ENCODE data around the gene FLAD1.

Gene FLAD1

DNA sequence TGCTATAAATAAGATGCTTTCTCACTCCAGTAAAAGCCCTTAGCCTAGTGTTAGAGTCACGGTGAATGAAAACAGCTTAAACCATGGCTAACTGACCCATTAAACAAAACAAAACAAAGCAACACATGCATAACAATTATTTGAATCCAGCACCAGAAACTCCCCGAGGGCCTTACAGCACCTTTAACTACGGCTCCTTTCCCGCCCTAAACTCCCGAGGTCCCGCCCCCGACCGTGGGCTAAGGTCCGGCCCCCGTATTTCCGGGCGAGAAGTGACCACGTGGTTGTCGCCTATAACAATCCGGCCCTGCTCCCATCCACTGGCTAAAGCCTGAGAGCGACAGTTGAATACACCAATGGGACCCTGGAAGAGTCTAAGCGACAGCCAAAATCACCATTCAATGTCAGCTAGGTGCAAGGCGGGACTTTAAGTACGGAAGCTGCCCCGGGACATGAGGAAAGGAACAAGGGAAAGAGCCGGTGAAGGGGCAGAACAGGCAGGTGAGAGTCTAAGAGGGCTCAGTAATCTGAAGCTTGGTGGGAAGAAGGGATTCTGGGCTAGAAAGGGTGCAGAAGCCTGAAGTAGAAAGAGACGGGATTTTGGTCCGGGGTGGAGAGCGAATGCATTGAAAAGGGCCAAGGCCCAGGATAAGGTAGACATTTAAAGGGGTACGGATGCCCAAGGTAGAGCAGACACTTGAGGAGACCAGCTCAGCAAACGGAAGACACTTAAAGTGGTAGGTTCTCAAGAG lies at the start of gene FLAD1:
Gene FLAD1, plus strand, starts transcription at position 448 of the 752 bp plus-strand sequence. CDS start 351 bp downstream, outside the sequence.
- peak; percentile 100 for DNase-seq (ENCODE audit: low read depth, low spot score)

DNA sequence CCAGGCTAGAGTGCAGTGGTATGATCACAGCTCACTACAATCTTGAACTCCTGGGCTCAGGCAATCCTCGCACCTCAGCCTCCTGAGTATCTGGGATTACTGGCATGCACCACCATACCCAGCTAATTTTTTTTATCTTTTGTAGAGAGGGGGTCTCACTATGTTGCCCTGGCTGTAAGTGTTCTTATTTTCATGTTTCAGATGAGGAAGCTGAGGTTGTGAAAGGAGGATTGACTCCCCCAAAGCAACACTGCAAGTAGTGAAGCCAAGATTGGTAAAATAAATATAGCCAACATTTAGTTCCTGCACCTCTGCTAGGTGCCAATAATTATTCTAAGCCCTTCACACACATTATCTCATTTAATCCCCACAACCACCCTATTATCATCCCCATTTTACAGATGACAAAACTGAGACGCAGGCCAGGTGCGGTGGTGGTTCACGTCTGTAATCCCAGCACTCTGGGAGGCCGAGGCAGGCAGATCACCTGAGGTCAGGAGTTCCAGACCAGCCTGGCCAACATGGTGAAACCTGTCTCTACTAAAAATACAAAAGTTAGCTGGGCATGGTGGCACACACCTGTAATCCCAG lies 48.7 kb upstream of the FLAD1 start:
- no peak for DNase-seq (ENCODE audit: low read depth, low spot score)

DNA sequence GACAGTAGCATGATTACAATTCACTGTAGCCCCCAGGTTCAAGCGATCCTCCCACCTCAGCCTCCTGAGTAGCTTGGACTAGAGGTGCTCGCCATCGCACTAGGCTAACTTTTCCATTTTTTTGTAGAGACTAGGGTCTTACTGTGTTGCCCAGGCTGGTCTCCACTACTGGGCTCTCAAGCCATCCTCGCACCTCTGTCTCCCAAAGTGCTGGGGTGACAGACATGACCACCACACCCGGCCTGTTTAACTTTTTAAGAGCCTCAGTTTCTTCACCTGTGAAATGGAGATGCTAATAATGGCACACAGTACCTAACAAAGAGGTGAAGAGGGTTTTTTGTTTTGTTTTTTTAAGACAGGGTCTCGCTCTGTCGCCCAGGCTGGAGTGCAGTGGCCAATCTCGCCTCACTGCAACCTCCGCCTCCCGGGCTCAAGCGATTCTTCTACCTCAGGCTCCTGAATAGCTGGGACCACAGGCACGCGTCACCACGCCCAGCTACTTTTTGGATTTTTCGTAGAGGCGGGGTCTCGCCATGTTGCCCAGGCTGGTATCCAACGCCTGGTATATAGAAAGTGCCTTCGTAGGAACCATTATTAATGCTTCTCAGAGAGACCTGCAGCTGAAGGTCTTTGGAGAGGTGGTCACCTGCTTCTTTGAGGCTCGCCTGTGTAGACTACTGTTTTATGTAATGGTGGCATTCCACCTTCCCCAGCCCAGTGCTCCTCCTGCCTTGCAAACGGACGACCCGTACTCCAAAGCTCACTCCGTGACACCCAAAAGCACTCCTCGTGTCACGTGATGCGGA lies 47.2 kb upstream of the FLAD1 start:
- DNase-seq (ENCODE audit: low read depth, low spot score): no peak

DNA sequence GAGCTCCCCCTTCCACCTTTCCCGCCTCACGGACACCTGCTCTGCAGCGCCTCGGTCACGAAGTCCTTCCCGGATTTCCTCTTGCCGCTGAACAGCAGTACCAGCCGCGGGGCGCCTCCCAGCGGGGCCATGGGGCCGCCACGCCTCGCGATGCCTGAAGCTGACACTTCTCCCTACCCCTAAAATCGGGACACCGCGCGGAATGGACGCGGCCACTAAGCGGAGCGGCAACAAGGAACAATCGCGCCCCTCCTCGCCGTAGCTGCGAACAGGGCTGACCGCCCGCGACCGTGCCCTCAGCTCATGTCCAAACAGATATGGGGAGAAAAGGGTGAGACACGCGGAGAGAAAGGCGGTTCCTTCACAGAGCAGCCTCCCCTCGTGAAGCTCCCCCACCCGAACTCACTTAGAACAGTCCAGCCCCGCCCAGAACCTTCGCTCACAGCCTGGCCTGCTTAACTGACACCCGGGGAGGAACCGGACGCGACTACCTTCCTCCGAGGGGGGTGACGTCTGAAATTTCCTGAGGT lies 46.5 kb upstream of the FLAD1 start, which contains the start of gene PMVK:
Gene PMVK, minus strand, starts transcription at position 165 of the 530 bp plus-strand sequence. Its CDS starts 34 bp downstream, at position 131.
- peak; percentile 85 for DNase-seq (ENCODE audit: low read depth, low spot score)

DNA sequence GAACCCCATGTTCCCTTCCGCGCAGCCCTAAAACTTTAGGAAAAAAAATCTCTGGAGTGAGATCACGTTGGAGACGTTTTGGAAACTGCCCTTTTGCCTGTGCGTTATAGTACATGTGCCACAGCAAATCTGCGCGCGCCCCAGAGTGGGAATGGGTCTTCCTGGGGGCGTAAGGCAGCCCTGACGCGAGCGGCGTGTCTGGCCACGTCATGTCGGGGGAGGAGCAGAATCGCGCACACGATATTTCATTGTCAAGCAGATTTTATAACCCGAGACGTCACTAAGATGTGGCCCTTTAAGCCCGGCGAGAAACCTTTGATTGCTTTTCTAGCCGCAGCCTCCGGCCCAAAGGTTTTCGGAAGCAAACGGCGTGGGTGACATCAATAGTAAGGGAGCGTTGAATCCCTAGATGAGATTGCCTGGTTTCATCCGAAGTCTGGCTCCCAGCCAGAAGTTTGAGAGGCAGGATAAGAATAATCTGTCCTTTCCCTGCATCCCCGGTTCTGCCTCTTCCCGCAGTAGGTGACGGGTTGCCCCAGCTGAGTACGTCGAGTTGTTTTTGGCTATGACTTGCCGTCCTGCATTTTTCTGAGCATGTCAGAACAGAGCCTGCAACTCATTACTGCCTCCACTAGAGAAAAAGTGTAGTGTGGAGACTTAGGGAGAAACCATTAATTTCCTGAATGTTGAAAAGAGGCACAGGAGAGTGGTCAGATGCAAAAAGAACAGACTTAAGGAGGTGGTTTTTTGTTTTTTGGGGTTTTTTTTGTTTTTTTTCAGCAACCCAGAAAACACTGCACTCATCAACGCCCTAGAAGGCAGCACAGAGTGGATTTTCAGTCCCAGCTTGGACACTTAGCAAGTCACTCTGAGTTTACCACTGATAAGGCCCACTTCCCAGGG lies 45.8 kb upstream of the FLAD1 start:
- DNase-seq (ENCODE audit: low read depth, low spot score): no peak

DNA sequence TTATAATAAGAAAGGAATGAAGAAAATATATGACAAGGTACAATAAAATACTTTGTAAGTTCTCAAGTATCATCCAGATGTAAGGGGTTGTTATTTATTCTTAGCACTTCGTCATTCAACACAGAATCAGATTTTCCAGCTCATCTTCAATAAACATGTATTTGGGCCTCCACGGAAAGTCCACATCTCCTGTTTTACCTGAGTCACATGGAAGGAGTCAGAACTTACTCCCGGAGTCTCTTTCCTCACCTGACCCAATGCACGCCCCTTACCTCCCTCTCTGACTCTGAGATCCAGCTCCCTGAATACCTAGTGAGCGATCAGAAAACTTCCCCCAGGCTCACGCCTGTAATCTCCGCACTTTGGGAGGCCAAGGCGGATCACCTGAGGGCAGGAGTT lies 45.2 kb upstream of the FLAD1 start:
- no peak for DNase-seq (ENCODE audit: low read depth, low spot score)

DNA sequence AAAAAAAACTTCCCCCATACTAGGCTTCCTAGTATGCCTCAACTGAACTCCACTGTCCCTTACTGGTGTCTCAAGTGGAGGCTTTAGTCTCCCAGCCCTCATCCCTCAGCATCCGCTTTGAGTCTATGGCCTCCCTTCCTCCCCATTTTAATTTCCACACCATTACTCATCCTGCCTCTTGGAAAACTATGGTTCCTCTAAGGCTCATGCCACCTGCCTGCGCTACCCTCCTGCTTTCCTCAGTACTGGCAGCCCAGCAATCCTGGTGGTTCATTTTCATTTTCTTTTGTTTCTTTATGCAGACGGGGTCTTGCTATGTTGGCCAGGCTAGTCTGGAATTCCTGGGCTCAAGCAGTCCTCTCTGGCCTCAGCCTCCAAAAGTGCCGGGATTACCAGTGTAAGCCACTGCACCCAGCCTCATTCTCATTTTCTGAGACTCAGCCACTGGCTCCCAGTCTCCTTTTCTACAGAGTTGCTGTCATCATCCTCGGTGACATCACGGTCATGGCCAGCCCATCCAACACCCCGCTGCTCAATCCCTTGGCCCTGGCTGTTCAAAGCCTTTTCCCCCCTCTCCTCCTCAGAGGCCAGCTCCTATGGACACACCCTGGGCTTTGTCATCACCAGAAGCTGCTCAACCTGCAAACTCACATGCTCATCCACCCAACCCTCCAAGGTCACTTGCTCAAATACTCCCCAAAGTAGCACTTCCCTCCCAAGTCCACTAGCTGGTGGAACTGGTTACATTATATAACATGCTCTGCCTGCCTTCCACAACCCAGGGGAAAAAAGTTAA lies 44.3 kb upstream of the FLAD1 start:
- DNase-seq (ENCODE audit: low read depth, low spot score): no peak

DNA sequence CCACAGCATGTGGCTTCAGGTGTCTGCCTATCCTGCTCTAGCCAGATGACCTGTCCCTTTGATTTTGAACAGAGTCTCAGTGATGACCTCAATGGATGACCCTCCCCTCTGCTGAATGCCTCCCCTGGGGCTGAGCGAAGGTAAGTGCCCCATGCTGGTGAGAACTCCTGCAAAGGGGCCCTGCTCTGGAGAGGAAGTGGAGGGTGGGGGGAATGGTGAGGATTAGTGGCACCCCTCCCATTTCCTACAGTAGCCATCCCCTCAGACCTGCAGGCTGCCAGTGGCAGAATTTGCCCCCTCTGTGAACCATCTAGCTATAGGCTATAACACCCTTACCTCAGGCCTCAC lies 43.0 kb upstream of the FLAD1 start:
- no peak for DNase-seq (ENCODE audit: low read depth, low spot score)

DNA sequence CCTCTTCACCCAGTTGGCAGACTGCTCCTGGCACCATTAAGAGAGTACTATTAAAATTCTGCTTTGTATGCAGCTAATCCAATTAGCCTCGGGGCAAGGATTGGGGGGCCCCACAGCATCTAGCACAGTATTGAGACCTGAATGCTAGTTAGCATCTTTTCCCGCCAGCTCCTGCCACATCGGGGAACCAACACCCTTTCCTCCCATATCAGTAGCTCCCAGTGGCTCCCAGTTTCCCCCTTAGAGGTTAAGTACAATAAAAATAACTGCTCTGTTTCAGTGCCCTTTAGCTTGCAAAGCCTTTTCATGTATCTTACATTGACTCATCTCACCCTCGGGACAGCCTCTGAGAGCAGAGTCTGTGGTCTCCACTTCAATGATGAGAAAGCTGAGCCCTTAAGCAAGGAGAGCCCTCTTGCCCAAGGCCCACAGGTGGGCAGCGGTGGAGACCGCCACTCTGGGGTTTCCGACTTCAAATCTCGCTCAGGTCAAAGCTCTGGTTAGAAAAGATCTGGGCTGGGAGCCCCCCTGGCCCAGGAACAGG lies 42.4 kb upstream of the FLAD1 start:
- no peak for DNase-seq (ENCODE audit: low read depth, low spot score)

DNA sequence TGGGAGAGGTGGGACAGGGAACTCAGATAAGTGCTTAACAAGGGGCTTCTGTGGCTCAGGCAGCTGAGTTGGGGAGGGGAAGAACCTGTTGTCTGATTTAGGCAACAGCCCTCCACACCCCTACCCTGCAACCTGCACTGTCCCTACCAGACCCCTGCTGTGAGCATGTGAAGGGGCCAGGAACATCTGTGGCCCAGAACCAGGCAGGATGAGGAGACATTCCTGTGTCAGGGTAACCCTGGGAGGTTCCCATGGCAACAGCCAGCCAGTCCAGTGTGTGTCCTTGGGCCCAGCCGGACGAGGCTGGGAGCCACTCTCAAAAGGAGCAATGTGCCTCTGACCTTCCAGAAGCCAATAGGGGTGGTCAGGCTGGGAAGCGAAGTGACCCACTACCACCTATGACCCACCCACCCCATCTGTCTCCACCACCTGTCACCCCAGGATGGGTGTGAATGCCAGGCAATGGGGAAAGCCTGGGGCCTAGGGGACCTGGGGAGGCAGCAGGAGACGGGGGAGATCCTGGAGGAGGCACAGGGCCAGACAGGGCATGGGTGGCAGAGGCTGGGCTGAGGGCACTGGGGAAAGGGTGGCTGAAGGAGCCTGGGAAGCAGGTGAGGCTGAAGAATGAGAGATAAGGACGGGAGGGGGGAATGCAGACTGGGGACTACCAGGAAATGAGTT lies 41.7 kb upstream of the FLAD1 start:
- no peak for DNase-seq (ENCODE audit: low read depth, low spot score)

DNA sequence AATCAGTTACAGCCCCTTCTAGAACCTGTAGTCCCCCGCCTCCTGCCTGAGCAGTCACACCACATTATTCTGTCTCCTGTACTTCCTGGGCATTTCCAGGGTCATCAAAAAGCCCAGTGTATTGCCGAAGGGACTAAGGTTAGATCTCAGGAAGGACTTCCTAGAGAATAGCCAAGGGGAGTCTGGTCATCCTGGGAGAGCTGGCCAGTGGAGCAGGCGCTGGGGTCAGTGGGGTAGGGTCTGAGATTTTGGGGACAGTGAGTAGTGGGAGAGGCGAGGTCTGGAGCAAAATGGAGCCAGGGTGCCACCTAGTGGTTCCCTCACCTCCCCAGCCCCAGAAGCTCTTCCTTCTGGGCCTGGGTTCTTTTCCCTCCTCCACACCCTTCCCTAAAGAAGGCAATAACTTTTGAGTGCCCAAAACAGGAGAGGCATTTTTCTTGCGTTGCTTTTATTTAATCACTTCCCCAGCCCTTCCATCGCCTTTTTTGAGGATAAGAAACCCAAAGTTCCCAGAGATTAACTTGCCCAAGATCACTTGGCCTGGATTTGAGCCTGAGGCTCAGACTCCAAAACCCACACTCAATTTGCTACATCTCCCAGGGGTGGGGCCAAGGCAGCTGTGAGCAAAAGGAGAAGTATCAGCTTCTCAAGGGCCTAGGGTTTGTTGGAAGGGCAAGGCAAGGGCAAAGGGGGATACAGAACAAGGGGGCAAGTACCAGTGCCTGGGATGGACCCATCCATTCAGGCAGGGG lies 39.3 kb upstream of the FLAD1 start:
- no peak for DNase-seq (ENCODE audit: low read depth, low spot score)

DNA sequence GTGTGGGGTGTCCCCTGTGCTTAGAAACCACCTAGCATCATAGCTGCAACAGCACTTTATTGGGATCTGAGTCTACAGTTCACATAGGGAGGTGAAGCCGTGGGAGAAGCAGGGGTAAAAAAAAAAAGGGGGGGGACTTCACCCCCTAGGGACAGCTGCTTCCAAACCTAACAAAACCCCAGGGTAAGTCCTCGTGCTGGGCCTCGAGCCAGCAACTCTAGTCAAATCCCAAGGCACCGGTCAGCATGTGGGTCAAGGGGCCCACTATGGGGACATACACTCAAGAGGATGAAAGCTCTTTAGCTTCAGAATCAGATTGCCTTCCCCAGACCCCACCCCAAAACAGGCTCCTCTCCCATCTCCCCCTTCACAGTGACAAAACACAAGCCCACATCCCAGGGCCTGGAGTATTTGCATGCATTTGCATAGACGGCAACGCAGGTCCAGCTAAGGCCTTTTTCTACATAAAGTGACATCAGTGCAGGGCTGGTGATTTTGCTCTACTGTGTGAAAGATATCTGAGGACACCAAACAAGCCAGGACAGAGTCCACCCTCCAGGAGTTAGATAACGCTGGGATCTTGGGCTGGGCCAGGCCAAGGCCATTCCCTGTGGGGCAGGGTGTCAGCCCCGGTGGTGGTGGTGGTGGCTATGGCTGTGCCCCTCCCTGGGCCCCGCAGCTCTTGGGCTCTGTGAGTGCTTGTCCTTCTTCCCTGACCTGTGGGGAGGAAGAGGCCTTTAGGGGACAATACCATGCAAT lies 38.6 kb upstream of the FLAD1 start:
- DNase-seq (ENCODE audit: low read depth, low spot score): no peak

DNA sequence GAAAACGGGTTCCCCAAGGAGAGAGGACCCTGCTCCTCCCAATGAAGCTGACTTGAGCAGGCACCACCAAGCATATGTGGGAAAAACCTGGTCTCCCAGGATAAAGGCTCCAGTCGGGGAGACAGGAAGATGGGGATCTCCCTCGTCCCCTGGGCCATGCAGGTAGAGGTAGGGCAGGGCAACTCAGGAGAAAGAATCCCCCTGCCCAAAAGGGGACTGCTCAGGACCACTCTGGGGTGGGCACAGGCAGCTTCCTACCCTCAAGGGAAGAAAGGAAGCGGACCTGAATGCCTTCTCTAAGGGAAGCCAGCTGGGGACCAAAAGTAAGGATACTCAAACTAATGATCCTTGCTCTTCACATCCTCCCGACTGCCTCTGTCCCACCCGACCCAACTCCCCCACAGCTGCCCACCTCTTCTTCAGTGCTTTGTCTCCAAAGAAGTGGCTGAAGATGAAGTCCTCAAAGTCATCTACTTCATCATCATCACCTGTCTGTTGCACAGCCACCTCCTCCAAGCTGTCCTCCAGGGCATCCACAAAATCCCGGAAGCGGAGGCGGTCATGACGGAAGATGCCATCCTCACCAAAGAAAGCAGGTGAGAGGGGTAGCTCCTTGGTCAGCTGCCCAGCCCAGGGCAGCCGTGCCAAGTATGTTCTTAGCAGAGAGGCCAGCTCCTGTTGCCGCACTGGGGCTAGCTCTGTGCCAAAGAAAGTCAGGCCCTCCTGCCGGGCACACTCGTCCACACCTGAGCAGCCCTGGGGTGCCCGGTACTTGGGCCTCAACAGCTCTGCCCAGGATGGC lies 37.8 kb upstream of the FLAD1 start:
- DNase-seq (ENCODE audit: low read depth, low spot score): no peak

DNA sequence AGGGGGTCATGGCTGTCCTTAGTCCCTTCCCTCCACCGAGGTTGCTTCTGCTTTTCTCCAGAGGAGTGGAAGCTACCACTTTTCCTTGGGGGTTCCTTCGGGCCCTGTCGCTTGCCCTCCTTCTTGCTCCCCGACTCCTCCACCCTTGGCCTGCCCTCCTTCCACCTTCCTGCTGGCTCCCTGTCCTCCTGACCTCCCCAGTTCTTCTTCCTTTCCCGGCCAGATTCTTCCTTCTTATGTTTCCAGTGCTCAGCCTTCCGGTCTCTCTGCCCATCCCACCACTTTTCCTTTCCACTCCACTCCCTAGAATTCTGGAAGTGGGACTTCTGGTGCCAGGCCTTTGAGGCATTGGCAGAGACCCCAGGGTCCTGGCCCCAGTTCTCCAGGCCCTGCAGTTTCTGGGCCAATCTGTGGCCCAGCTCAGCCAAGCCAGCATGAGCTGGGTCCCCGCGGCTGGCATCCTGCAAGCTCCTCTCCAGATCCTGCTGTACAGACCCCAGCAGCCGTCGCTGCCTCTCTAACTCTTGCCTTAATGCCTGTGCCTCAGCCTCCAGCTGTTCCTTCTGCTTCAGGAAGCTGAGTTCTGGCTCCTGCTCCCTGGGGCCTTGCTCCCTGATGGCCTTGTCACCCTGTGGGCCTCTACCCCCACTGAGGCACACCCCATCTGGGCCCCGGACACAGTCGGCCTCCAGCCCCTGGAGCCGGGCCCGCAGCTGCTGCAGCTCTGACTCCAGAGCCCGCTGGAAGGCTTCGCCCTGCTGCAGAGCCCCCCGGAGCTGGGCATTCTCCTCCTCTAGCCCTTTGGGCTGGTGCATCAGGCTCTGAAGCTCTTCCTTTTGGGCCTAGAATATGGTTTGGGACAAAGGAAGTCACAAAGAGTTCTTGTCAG lies 36.9 kb upstream of the FLAD1 start:
- DNase-seq (ENCODE audit: low read depth, low spot score): no peak

DNA sequence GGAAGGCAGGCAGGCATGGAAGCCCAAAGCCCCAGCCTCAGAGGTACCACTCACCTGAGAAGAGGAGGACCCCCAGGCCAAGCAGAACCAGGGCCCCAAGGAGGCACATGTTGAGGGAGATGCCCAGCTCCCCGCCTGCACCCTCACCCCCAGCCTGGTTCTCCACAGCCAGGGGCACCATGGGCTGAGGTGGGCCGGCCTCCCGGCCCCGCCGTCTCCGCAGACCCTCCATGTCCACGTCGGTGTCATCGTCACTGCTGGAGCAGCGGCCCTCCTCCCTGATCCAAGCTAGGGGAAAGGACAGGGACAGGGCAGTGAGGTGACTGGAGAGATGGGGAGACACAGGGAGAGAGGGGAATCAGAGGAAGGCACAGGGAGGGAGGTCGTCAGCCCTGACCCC lies 35.1 kb upstream of the FLAD1 start:
- DNase-seq (ENCODE audit: low read depth, low spot score): no peak

Measured in iPS DF 19.7 (cell line).